PFSK-1 (cell line): ENCODE measurements around the gene LRRIQ1.

ENCODE experiments used
- FOXP2 ChIP-seq: optimal IDR thresholded peaks from 2 replicates; pipeline ENCODE3; 2011; ENCODE audit warnings: borderline replicate concordance, control low read depth, inconsistent platforms; ENCODE audit not compliant: insufficient read depth; ENCODE audit errors: extremely low read length, extremely low read depth
- POLR2AphosphoS5 ChIP-seq: IDR thresholded peaks from 2 replicates; pipeline ENCODE4 v1.6.1; 2012; ENCODE audit warnings: low read depth, mild to moderate bottlenecking, control low read depth, low read length, moderate library complexity
- SIN3A ChIP-seq: IDR thresholded peaks from 2 replicates; pipeline ENCODE4 v1.6.1; 2012; ENCODE audit warnings: mild to moderate bottlenecking, low read length, moderate library complexity, borderline replicate concordance; ENCODE audit not compliant: insufficient read depth
- TAF1 ChIP-seq: IDR thresholded peaks from 2 replicates; pipeline ENCODE4 v1.6.1; 2012; ENCODE audit warnings: low read length, control low read depth, borderline replicate concordance; ENCODE audit not compliant: insufficient read depth
- TF ChIP-seq, protein P1 (sequence below), 2 experiments: IDR thresholded peaks; 2 replicates each; pipeline versions ENCODE4 v1.6.1 to v1.8.0; 2011 to 2012; ENCODE audit warnings: low read depth in 2 of 2, low read length in 2 of 2, control low read depth in 1 of 2, inconsistent platforms in 1 of 2, mild to moderate bottlenecking in 1 of 2, moderate library complexity in 1 of 2; ENCODE audit not compliant: insufficient read depth in 1 of 2

LRRIQ1 gene

DNA sequence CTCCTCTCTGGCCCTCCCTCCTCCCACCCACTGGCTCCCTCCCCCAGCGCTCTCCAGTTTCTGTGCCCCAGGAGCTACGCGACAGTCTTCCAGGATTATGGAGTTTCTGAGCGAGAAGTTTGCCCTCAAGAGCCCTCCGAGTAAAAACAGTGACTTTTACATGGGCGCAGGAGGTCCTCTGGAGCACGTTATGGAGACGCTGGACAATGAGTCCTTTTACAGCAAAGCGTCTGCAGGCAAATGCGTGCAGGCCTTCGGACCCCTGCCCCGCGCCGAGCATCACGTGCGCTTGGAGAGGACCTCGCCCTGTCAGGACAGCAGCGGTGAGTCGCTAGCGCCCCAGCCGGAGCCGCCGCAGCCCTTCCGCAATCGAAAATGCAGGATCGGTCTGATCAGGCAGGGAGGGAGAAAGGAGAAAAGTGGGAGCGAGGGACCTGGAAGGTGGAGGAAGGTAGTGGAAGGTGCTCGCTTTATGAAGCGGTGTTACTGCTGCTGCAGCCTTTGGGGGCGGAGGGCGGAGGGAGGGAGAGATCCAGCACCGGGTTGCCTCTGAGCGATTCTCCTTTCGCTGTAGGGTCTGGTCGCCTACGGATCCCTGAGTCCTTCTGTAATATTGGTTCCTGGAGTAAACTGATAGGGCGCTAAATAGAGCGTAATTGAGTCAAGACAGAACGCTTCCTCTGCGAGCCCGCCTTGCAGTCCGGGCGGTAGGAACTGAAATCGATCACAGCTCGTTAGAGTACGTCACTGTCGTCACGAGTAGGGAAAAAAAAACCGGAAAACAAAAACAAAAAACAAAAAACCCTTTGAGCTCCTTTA lies 244.2 kb downstream of the LRRIQ1 start, which contains the start of gene ALX1:
Gene ALX1 (plus strand): TSS at position 56 of the 819 bp plus-strand sequence. CDS start 42 bp downstream, at position 98.
- no peak for TF ChIP-seq POLR2AphosphoS5
- TF ChIP-seq, protein P1, sequence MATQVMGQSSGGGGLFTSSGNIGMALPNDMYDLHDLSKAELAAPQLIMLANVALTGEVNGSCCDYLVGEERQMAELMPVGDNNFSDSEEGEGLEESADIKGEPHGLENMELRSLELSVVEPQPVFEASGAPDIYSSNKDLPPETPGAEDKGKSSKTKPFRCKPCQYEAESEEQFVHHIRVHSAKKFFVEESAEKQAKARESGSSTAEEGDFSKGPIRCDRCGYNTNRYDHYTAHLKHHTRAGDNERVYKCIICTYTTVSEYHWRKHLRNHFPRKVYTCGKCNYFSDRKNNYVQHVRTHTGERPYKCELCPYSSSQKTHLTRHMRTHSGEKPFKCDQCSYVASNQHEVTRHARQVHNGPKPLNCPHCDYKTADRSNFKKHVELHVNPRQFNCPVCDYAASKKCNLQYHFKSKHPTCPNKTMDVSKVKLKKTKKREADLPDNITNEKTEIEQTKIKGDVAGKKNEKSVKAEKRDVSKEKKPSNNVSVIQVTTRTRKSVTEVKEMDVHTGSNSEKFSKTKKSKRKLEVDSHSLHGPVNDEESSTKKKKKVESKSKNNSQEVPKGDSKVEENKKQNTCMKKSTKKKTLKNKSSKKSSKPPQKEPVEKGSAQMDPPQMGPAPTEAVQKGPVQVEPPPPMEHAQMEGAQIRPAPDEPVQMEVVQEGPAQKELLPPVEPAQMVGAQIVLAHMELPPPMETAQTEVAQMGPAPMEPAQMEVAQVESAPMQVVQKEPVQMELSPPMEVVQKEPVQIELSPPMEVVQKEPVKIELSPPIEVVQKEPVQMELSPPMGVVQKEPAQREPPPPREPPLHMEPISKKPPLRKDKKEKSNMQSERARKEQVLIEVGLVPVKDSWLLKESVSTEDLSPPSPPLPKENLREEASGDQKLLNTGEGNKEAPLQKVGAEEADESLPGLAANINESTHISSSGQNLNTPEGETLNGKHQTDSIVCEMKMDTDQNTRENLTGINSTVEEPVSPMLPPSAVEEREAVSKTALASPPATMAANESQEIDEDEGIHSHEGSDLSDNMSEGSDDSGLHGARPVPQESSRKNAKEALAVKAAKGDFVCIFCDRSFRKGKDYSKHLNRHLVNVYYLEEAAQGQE (IDR thresholded peaks at IDR 0.05; ENCODE audit: insufficient read depth in 1 of 2, low read depth in 2 of 2, low read length in 2 of 2): no peak
- peak; percentile 22 for TF ChIP-seq FOXP2
- TF ChIP-seq TAF1: peak; percentile 2; the same call in 1 of the 2 replicates
- peak; percentile 67; the same call in 1 of the 2 replicates for TF ChIP-seq SIN3A

DNA sequence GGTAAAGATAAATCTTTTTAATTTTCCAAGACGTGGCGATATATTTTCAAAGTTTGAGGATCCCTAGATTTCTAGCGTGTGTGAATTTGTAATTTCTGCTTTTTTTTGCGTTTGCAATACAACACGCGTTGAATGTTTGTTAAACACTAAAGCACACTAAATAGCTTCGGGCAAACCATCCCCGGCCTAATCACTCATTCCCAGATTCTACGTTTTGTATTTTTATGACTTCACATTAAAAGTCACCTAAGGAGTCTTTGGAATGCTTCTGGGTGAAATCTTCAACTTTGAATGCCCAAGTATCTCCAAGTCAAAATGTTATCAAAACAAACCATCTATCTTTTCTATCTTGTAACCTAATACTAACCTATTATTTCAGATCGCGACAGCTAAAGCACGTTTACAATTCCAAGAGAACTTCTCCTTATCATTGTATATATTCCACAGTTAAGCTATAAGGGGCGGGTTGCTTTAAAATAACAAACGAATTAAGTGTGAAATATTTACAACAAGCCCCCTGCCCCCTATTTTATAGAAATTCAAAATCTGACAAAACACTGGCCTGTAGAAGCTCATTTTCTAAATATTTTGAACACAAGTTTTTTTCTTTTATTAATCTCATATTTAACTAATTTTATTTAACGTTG lies 245.0 kb downstream of the LRRIQ1 start:
- TF ChIP-seq, protein P1 (IDR thresholded peaks at IDR 0.05; ENCODE audit: insufficient read depth in 1 of 2, low read depth in 2 of 2, low read length in 2 of 2): no peak
- TF ChIP-seq TAF1: no peak
- no peak for TF ChIP-seq FOXP2
- 0 out of 2 replicates have a peak, but pooled peaks have one; percentile 15 for TF ChIP-seq SIN3A
- TF ChIP-seq POLR2AphosphoS5: no peak

DNA sequence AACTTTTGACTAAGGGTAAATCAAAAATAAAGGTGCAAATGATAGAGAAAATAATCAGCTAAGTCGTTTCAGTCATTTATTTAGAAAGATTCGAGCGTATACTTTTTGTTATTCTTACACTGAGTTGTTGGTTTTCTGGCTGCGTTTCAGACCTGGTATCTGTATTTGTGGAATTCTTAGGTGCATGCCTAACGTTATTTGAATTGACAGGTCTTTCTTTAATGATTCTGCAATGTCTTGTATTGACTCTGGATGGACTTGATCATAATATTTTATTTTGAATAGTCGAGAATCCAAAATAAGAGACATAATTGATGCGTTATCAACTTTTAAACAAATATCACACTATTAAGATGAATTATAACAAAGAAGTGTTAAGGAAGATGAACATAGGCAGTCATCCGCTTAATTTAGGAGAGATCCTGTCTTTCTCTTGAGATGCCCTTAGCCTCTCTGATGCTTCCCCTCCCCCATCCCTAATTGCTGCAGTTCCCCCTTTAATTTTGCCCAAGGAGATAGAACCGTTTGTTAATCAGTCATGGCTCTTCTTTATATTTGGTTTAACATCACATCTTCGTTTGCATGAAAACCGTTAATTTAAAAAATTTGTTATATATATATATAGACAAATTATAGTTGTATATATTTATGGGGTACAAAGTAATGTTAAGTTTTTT lies 245.6 kb downstream of the LRRIQ1 start:
- TF ChIP-seq SIN3A: peak; percentile 84; the same call in 1 of the 2 replicates
- TF ChIP-seq FOXP2: no peak
- TF ChIP-seq TAF1: no peak
- TF ChIP-seq, protein P1 (IDR thresholded peaks at IDR 0.05; ENCODE audit: insufficient read depth in 1 of 2, low read depth in 2 of 2, low read length in 2 of 2): 0 out of 4 replicates have a peak, but pooled peaks of 1 of the 2 experiments have one; percentile 32

DNA sequence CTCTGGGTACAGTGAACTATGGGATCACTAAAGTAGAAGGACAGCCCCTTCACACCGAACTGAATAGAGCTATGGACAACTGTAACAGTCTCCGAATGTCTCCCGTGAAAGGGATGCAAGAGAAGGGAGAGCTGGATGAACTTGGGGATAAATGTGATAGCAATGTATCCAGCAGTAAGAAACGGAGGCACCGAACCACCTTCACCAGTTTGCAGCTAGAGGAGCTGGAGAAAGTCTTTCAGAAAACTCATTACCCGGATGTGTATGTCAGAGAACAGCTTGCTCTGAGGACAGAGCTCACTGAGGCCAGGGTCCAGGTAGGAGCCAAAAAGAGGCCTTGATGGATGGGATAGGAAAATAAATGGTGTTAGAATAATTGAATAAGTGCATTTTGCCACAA lies 247.4 kb downstream of the LRRIQ1 start:
- TF ChIP-seq SIN3A (peak; percentile 44; the same call in 1 of the 2 replicates), FOXP2 (no peak), TAF1 (peak; percentile 46; the same call in 1 of the 2 replicates), POLR2AphosphoS5 (peak; percentile 51; the same call in 1 of the 2 replicates)
- TF ChIP-seq, protein P1 (IDR thresholded peaks at IDR 0.05; ENCODE audit: insufficient read depth in 1 of 2, low read depth in 2 of 2, low read length in 2 of 2): peak in 1 of 2 experiments; percentile 58; a peak in 2 of 4 replicates
